Measurements from ENCODE around the gene FAM219A.

GRCh38 chr9:34412336-34412735 is 46.0 kb downstream of the FAM219A start:
- TF ChIP-seq CTCF (IDR thresholded peaks at IDR 0.05) = no peak
- no peak for TF ChIP-seq POLR2A (IDR thresholded peaks at IDR 0.05)
